B cell (primary cell): ENCODE measurements around the gene FRMD4A. TPM values are rescaled to one million over a fixed set of nuclear protein-coding genes. Genes with fewer than 3 reads are reported as not detected.
"Not testable (repeated sequence)": the region's sequence is repeated elsewhere in the genome, so short reads cannot be mapped to it uniquely, and the experiment has no call there.

ENCODE experiments used
- ATAC-seq: fragments of 200-7000 bp; cut with Tn5 transposase; one replicate; pipeline ENCODE4 v1.10.0; 2021; ENCODE audit warnings: low read depth, mild to moderate bottlenecking, moderate number of reproducible peaks, moderate library complexity
- CTCF ChIA-PET: fragments of 350-600 bp; sonication (Branson Sonifier 250); formaldehyde crosslinking; loops from one replicate; lab custom pipeline; 2021; ENCODE audit warnings: antibody characterized with exemption, inconsistent platforms; lab: Charles Lee
- POLR2A ChIA-PET: fragments of 350-600 bp; sonication (Branson Sonifier 250); formaldehyde crosslinking; loops from one replicate; lab custom pipeline; 2021; ENCODE audit warnings: antibody characterized with exemption; lab: Charles Lee
- DNase-seq: peaks from one replicate; pipeline ENCODE4 v3.0.0; 2013
- H2AFZ ChIP-seq: 2 replicates; pipeline ENCODE4 v1.6.1; 2012; ENCODE audit warnings: mild to moderate bottlenecking, low read depth, low read length; ENCODE audit not compliant: insufficient read depth, poor library complexity, severe bottlenecking
- H3K27ac ChIP-seq, 2 donors: 1 replicate in 1 of 2; 2 replicates in 1 of 2; pipeline ENCODE4 v1.5.1; 2012 to 2013; ENCODE audit warnings: low read length in 2 of 2, mild to moderate bottlenecking in 2 of 2, moderate library complexity in 1 of 2
- H3K27me3 ChIP-seq, 4 experiments: fragments of 200-600 bp in 1 of 4; sonication (generic) in 1 of 4; replicated peaks in 1 of 4; 1 replicate in 2 of 4; 2 replicates in 2 of 4; pipeline versions ENCODE4 v1.6.1 to v1.7.0; 2013 to 2016; ENCODE audit warnings: low read length in 3 of 4, mild to moderate bottlenecking in 2 of 4, mixed read lengths in 1 of 4, moderate library complexity in 1 of 4; ENCODE audit not compliant: insufficient read depth in 4 of 4, control insufficient read depth in 3 of 4; ENCODE audit errors: control extremely low read depth in 1 of 4
- H3K36me3 ChIP-seq, 2 experiments: replicated peaks in 1 of 2; 1 replicate in 1 of 2; 2 replicates in 1 of 2; pipeline versions ENCODE4 v1.6.1 to v1.7.1; 2013; ENCODE audit warnings: low read length in 1 of 2; ENCODE audit not compliant: insufficient read depth in 2 of 2, control insufficient read depth in 1 of 2; ENCODE audit errors: control extremely low read depth in 1 of 2, extremely low read depth in 1 of 2
- H3K4me1 ChIP-seq, 2 donors: fragments of 200-600 bp in 1 of 2; sonication (generic) in 1 of 2; 1 replicate in 1 of 2; 2 replicates in 1 of 2; pipeline versions ENCODE4 v1.5.1 to v1.6.1; 2013 to 2017; ENCODE audit warnings: low read length in 2 of 2; ENCODE audit not compliant: control insufficient read depth in 2 of 2, insufficient read depth in 2 of 2
- H3K4me2 ChIP-seq: replicated peaks from 2 replicates; pipeline ENCODE3; 2012; ENCODE audit warnings: mild to moderate bottlenecking, low read depth, low read length; ENCODE audit not compliant: poor library complexity, severe bottlenecking
- H3K4me3 ChIP-seq, 5 experiments: fragments of 200-600 bp in 1 of 5; sonication (generic) in 1 of 5; 1 replicate in 3 of 5; 2 replicates in 2 of 5; pipeline versions ENCODE4 v1.5.1 to v1.7.0; 2011 to 2016; ENCODE audit warnings: low read length in 4 of 5, mild to moderate bottlenecking in 4 of 5, low read depth in 2 of 5, control low read depth in 1 of 5, moderate library complexity in 1 of 5; ENCODE audit not compliant: insufficient read depth in 1 of 5; ENCODE audit errors: control extremely low read depth in 1 of 5, extremely low read depth in 1 of 5
- H3K79me2 ChIP-seq: fragments of 200-600 bp; sonication (generic); one replicate; pipeline ENCODE4 v1.6.0; 2016; ENCODE audit warnings: low read length; ENCODE audit not compliant: control insufficient read depth, insufficient read depth
- H3K9ac ChIP-seq: fragments of 200-600 bp; sonication (generic); 2 replicates; pipeline ENCODE4 v1.6.1; 2017; ENCODE audit warnings: mild to moderate bottlenecking, low read length, moderate library complexity
- H3K9me3 ChIP-seq, 3 donors: one replicate each; pipeline versions ENCODE4 v1.6.1 to v1.7.1; 2013; ENCODE audit warnings: low read length in 2 of 3; ENCODE audit not compliant: control insufficient read depth in 2 of 3, insufficient read depth in 1 of 3; ENCODE audit errors: control extremely low read depth in 1 of 3
- H4K20me1 ChIP-seq: 2 replicates; pipeline ENCODE4 v1.6.0; 2012; ENCODE audit warnings: mild to moderate bottlenecking, low read length; ENCODE audit not compliant: insufficient read depth, control insufficient read depth, poor library complexity, severe bottlenecking
- H3K27ac Mint-ChIP-seq: one replicate; pipeline ENCODE4 v1.8.0; 2021; ENCODE audit warnings: mixed read lengths
- H3K27me3 Mint-ChIP-seq: one replicate; pipeline ENCODE4 v1.8.0; 2021; ENCODE audit warnings: mixed read lengths
- H3K4me1 Mint-ChIP-seq: one replicate; pipeline ENCODE4 v1.8.0; 2021; ENCODE audit warnings: mixed read lengths
- H3K4me3 Mint-ChIP-seq: one replicate; pipeline ENCODE4 v1.8.0; 2021; ENCODE audit warnings: mixed read lengths
- H3K9me3 Mint-ChIP-seq: one replicate; pipeline ENCODE4 v1.8.0; 2022; ENCODE audit warnings: mixed read lengths; ENCODE audit not compliant: insufficient read depth
- EZH2 ChIP-seq: IDR thresholded peaks from 2 replicates; pipeline ENCODE4 v1.6.1; 2012; ENCODE audit warnings: borderline replicate concordance, low read depth, mild to moderate bottlenecking, moderate library complexity, low read length; ENCODE audit not compliant: insufficient read depth, poor library complexity, severe bottlenecking
- WGBS: methylation state at CpG from one replicate; pipeline ENCODE4 v1.1.5; 2013; ENCODE audit warnings: missing lambda C conversion rate; ENCODE audit not compliant: insufficient coverage; 5-methylcytosine and 5-hydroxymethylcytosine counted together
- intact Hi-C: fragments of 100-400 bp; cut with micrococcal nuclease; formaldehyde crosslinking; loops from one replicate; pipeline ENCODE4 v1.10.0; 2022
- polyA plus RNA-seq: library from polyadenylated mRNA; depleted of rRNA; stranded (reverse); fragments of >200 nt; gene quantifications from 2 replicates; pipeline ENCODE4 v1.2.3, GENCODE V29; 2012
- total RNA-seq, 2 donors: library from RNA; stranded (reverse); fragments of 120-200 nt in 1 of 2; gene quantifications; 1 replicate in 1 of 2; 2 replicates in 1 of 2; pipeline versions ENCODE4 v1.2.3 to v1.2.4, GENCODE V29; 2013 to 2022
- TF ChIP-seq, protein P1 (sequence below): fragments of 200-600 bp; IDR thresholded peaks from one replicate; pipeline ENCODE4 v1.8.0; 2022; ENCODE audit warnings: antibody characterized with exemption, mild to moderate bottlenecking

The FRMD4A gene
- total and polyA plus RNA-seq, 2 donors (not counting 1 experiment from before 2014, with no cell fraction given), result 0.76 to 3.4 TPM

DNA sequence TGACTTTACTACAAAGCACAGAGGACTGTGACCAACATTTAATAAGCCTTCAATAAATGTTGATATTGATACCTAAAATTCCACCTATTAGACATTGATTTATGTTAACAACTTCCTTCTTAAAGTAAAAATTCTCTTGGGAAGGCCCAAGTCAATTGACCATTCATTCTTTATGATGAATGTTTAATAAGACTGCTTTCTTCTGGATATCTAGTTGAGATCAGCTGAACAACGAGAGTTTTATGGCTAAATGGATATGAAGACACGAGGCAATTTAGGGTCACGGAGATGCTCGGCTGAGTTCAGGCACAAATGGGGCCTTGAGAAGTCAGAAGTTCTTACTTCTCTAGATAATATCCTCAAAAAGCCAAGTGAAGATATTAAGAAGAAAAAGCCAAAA lies 258.8 kb downstream of the FRMD4A start:
- ChIA-PET CTCF (no interaction called here), POLR2A (no interaction called here)
- no peak for TF ChIP-seq EZH2
- TF ChIP-seq, protein P1, sequence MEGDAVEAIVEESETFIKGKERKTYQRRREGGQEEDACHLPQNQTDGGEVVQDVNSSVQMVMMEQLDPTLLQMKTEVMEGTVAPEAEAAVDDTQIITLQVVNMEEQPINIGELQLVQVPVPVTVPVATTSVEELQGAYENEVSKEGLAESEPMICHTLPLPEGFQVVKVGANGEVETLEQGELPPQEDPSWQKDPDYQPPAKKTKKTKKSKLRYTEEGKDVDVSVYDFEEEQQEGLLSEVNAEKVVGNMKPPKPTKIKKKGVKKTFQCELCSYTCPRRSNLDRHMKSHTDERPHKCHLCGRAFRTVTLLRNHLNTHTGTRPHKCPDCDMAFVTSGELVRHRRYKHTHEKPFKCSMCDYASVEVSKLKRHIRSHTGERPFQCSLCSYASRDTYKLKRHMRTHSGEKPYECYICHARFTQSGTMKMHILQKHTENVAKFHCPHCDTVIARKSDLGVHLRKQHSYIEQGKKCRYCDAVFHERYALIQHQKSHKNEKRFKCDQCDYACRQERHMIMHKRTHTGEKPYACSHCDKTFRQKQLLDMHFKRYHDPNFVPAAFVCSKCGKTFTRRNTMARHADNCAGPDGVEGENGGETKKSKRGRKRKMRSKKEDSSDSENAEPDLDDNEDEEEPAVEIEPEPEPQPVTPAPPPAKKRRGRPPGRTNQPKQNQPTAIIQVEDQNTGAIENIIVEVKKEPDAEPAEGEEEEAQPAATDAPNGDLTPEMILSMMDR, result no peak
- peaks cover 34% of the 10 kb centered on the region for H3K27me3 Mint-ChIP-seq
- peaks cover 0 to 10% (median 0%) of the 10 kb centered on the region in 3 donors for H3K9me3 ChIP-seq
- no peak overlapping the region for H3K27ac ChIP-seq
- intact Hi-C loops, result no loop called here
- no CpG with 5 or more reads among the region's 4 CpGs for WGBS
- no peaks in the 10 kb centered on the region for H4K20me1 ChIP-seq
- H3K4me2 ChIP-seq, result no peak overlapping the region
- H3K9me3 Mint-ChIP-seq, result no peaks in the 10 kb centered on the region
- no peak overlapping the region for H3K9ac ChIP-seq
- H3K79me2 ChIP-seq, result no peaks in the 10 kb centered on the region
- no peak overlapping the region for H2AFZ ChIP-seq
- no peaks in the 10 kb centered on the region for H3K4me1 ChIP-seq
- H3K4me3 Mint-ChIP-seq, result no peak overlapping the region
- no peak overlapping the region for H3K4me3 ChIP-seq
- peaks cover 0 to 20% (median 6%) of the 10 kb centered on the region in 4 experiments for H3K27me3 ChIP-seq
- DNase-seq (no peak), ATAC-seq (no peak)
- H3K27ac Mint-ChIP-seq, result no peak overlapping the region
- no peaks in the 10 kb centered on the region for H3K4me1 Mint-ChIP-seq
- no peaks in the 10 kb centered on the region for H3K36me3 ChIP-seq

DNA sequence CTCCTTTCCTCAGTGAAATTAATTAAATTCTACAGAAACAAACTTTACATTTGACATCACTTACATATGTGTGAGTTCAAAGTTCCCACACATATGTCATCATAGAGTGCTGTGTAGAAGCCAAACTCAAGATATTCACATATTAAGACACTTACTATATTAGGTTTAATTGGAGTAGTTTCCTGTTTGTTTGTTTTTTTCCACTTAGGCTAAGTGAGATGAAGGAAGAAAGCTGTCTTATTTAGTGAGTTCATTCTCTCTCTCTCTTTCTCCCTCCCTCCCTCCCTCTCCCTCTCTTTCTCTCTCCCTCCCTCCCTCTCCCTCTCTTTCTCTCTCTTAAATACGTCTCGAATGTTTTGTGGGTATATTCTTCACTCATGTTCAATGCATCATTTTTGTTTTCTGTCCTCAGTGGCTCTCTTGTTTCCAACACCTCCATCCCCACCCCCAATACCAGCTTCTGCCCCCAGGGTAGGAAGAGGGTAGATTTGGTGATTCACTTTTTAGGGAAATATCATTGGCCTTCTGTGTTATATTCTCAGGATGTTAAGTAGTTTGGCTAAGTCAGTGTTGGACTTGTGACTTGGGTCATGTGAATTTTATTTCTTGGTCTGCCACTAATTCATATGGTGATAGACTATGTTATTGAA lies 262.0 kb downstream of the FRMD4A start:
- POLR2A ChIA-PET, result no interaction called here
- CTCF ChIA-PET, result no interaction called here
- no peak for DNase-seq
- Histone ChIP-seq H3K27ac (no peak overlapping the region), H3K4me1 (no peaks in the 10 kb centered on the region), H3K27me3 (peaks cover 0 to 20% (median 6%) of the 10 kb centered on the region in 4 experiments), H2AFZ (no peak overlapping the region), H3K4me2 (no peak overlapping the region), H4K20me1 (no peaks in the 10 kb centered on the region), H3K36me3 (no peaks in the 10 kb centered on the region), H3K9ac (no peak overlapping the region), H3K9me3 (peaks cover 0 to 12% (median 0%) of the 10 kb centered on the region in 3 donors), H3K4me3 (no peak overlapping the region), H3K79me2 (no peaks in the 10 kb centered on the region)
- Mint-ChIP-seq H3K27ac (no peak overlapping the region), H3K27me3 (peaks cover 33% of the 10 kb centered on the region), H3K4me3 (no peak overlapping the region), H3K4me1 (no peaks in the 10 kb centered on the region), H3K9me3 (peaks cover 3% of the 10 kb centered on the region)
- WGBS, result no CpG with 5 or more reads among the region's 2 CpGs
- TF ChIP-seq, protein P1, result no peak
- no peak for TF ChIP-seq EZH2
- intact Hi-C loops, result no loop called here
- no peak for ATAC-seq

- H3K9me3 Mint-ChIP-seq, H3K9ac ChIP-seq, H3K79me2 ChIP-seq, ATAC-seq, H3K4me1 ChIP-seq, POLR2A ChIA-PET, DNase-seq, H3K27ac ChIP-seq, H3K4me3 Mint-ChIP-seq, H2AFZ ChIP-seq, intact Hi-C loops, H3K36me3 ChIP-seq, H3K4me1 Mint-ChIP-seq, H3K4me2 ChIP-seq, H4K20me1 ChIP-seq, H3K27ac Mint-ChIP-seq, H3K4me3 ChIP-seq, CTCF ChIA-PET: not testable (repeated sequence)
- Histone ChIP-seq H3K9me3 (peaks cover 0 to 12% (median 0%) of the 10 kb centered on the region in 3 donors), H3K27me3 (peaks cover 0 to 14% (median 3%) of the 10 kb centered on the region in 4 experiments)
- 92% methylated on average over 2 of the region's 5 CpGs for WGBS
- peaks cover 35% of the 10 kb centered on the region for H3K27me3 Mint-ChIP-seq
Measured at GRCh38 chr10:14067638-14068037, 263.1 kb downstream of the FRMD4A start.
